K562 (cell line): Measurements from ENCODE around the gene IL17RA. TPM values are rescaled to one million over a fixed set of nuclear protein-coding genes. Genes with fewer than 3 reads are reported as not detected.

Source experiments
- ATAC-seq: fragments of 200-7000 bp; cut with Tn5 transposase; 3 replicates; pipeline ENCODE4 v1.9.1; 2020; ENCODE audit warnings: moderate library complexity
- BruUV-seq: library from RNA; stranded (reverse); fragments of 400-500 nt; replicated peaks from 2 replicates; lab custom pipeline; 2021; lab: Mats Ljungman, UMichigan
- CTCF ChIA-PET: fragments of 300-600 bp; formaldehyde crosslinking; extraction: SDS; loops from one replicate; lab custom pipeline; 2021; ENCODE audit warnings: low intra/inter-chr PET ratio; lab: Yijun Ruan, JAX
- POLR2A ChIA-PET: fragments of 300-600, 350-650 bp; sonication (Branson Sonifier 250); formaldehyde crosslinking; extraction: SDS; loops from one replicate; lab custom pipeline; 2021; ENCODE audit warnings: antibody characterized with exemption, inconsistent platforms; lab: Yijun Ruan, JAX
- DNase-seq, 4 experiments: peaks; one replicate each; pipeline versions ENCODE4 v3.0.0 to v3.0.0-alpha.2; 2011 to 2018; ENCODE audit warnings: low spot score in 3 of 4, mixed read lengths in 3 of 4; ENCODE audit errors: extremely low read depth in 1 of 4
- FAIRE-seq: peaks from 2 replicates; lab custom pipeline; 2011; peaks lifted over from hg19 to GRCh38; lab: Jason Lieb, UNC
- H2AFZ ChIP-seq: 2 replicates; pipeline ENCODE4 v1.6.0; 2011; ENCODE audit warnings: low read depth, low read length, control low read depth, inconsistent platforms
- H3K27ac ChIP-seq: fragments of 200-600 bp; 3 replicates; pipeline ENCODE4 v1.8.0; 2011; ENCODE audit warnings: low read depth, mild to moderate bottlenecking, control low read depth, inconsistent platforms, low read length, moderate library complexity, mixed read lengths; ENCODE audit errors: extremely low read depth
- H3K27me3 ChIP-seq, 2 experiments: fragments of 300-600 bp in 1 of 2; 2 replicates in 1 of 2; 3 replicates in 1 of 2; pipeline versions ENCODE4 v1.6.0 to v1.8.0; 2011; ENCODE audit warnings: inconsistent platforms in 2 of 2, low read length in 2 of 2, mild to moderate bottlenecking in 1 of 2, mixed read lengths in 1 of 2, moderate library complexity in 1 of 2; ENCODE audit not compliant: control insufficient read depth in 2 of 2, insufficient read depth in 2 of 2
- H3K36me3 ChIP-seq: fragments of 300-600 bp; 3 replicates; pipeline ENCODE4 v1.8.0; 2011; ENCODE audit warnings: mild to moderate bottlenecking, low read length, inconsistent platforms; ENCODE audit not compliant: control insufficient read depth, insufficient read depth
- H3K4me1 ChIP-seq, 2 experiments: fragments of 200-600 bp in 1 of 2; replicated peaks in 1 of 2; 2 replicates in 1 of 2; 3 replicates in 1 of 2; pipeline versions ENCODE4 v1.5.1 to v1.8.0; 2011; ENCODE audit warnings: inconsistent platforms in 2 of 2, low read length in 2 of 2, mild to moderate bottlenecking in 1 of 2, mixed read lengths in 1 of 2, moderate library complexity in 1 of 2; ENCODE audit not compliant: control insufficient read depth in 2 of 2, insufficient read depth in 2 of 2
- H3K4me2 ChIP-seq: 2 replicates; pipeline ENCODE4 v1.6.1; 2011; ENCODE audit warnings: low read length, control low read depth, inconsistent platforms, mixed read lengths; ENCODE audit not compliant: insufficient read depth
- H3K4me3 ChIP-seq: fragments of 200-600 bp; sonication (generic), shearing (Covaris generic); 2 replicates; pipeline ENCODE4 v1.5.1; 2016; ENCODE audit warnings: control low read depth, inconsistent platforms
- H3K79me2 ChIP-seq: fragments of 200-600 bp; 3 replicates; pipeline ENCODE4 v1.8.0; 2011; ENCODE audit warnings: low read length, inconsistent platforms; ENCODE audit not compliant: control insufficient read depth, insufficient read depth
- H3K9ac ChIP-seq, 2 experiments: 2 replicates each; pipeline versions ENCODE4 v1.6.0 to v1.6.1; 2011; ENCODE audit warnings: low read depth in 2 of 2, low read length in 2 of 2, control low read depth in 1 of 2, inconsistent platforms in 1 of 2, mild to moderate bottlenecking in 1 of 2, mixed read lengths in 1 of 2; ENCODE audit not compliant: insufficient read depth in 1 of 2
- H3K9me1 ChIP-seq: one replicate; pipeline ENCODE4 v1.6.0; 2011; ENCODE audit warnings: inconsistent platforms, mild to moderate bottlenecking, low read length, moderate library complexity; ENCODE audit not compliant: control insufficient read depth, insufficient read depth
- H3K9me3 ChIP-seq: replicated peaks from 2 replicates; pipeline ENCODE4 v1.5.1; 2011; ENCODE audit warnings: low read depth, low read length, inconsistent platforms; ENCODE audit not compliant: control insufficient read depth, insufficient read depth
- H4K20me1 ChIP-seq: replicated peaks from 2 replicates; pipeline ENCODE4 v1.6.1; 2011; ENCODE audit warnings: low read length, inconsistent platforms, mixed read lengths; ENCODE audit not compliant: control insufficient read depth, insufficient read depth
- ESRRA ChIP-seq: fragments of 450-650 bp; IDR thresholded peaks from 2 replicates; pipeline ENCODE4 v1.6.1; 2014; ENCODE audit warnings: low read depth, mild to moderate bottlenecking, moderate library complexity, borderline replicate concordance
- IFI16 ChIP-seq: fragments of 250-450 bp; sonication (Bioruptor Pico); IDR thresholded peaks from 2 replicates; pipeline ENCODE4 v2.1.2; 2022; ENCODE audit warnings: mild to moderate bottlenecking, inconsistent platforms
- KDM1A ChIP-seq, 2 experiments: fragments of 450-650 bp; IDR thresholded peaks; 2 replicates each; pipeline ENCODE4 v1.6.1; 2016; ENCODE audit warnings: mild to moderate bottlenecking in 2 of 2
- RBM25 ChIP-seq: fragments of 200-400 bp; formaldehyde crosslinking; IDR thresholded peaks from 2 replicates; pipeline ENCODE4 v1.6.1; 2018; ENCODE audit warnings: low read length, low read depth, moderate library complexity; ENCODE audit not compliant: severe bottlenecking
- ZSCAN32 ChIP-seq: fragments of 450-650 bp; formaldehyde crosslinking; IDR thresholded peaks from 2 replicates; pipeline ENCODE4 v1.4.0; 2020; ENCODE audit warnings: mild to moderate bottlenecking, moderate library complexity
- WGBS: fragments of 100-300 bp; shearing (Covaris generic); methylation state at CpG from one replicate; pipeline ENCODE4 v1.1.6; 2016; ENCODE audit warnings: low coverage, mixed read lengths; ENCODE audit not compliant: insufficient coverage; ENCODE audit errors: missing lambda C conversion rate; 5-methylcytosine and 5-hydroxymethylcytosine counted together
- in situ Hi-C: fragments of 300-500 bp; cut with MboI; formaldehyde crosslinking; loops from 4 replicates; pipeline ENCODE4 v1.15.0; 2018; ENCODE audit warnings: inconsistent platforms, mixed read lengths
- intact Hi-C: fragments of 100-400 bp; cut with micrococcal nuclease; formaldehyde crosslinking; loops from 2 replicates; pipeline ENCODE4 v1.14.2; 2022
- polyA plus RNA-seq, 8 experiments: library from polyadenylated mRNA; depleted of rRNA in 4 of 8; stranded (reverse) in 5 of 8; unstranded in 3 of 8; fragments of >200 nt; fragmentation: Nextera tagmentation in 2 of 8; fragmentation: Illumina TruSeq in 1 of 8; extraction: Ambion mirVana in 2 of 8; extraction: Trizol in 1 of 8; gene quantifications; 2 replicates each; pipeline versions ENCODE4 v1.2.1 to v1.2.3, GENCODE V29; 2011 to 2014; ENCODE audit warnings: inconsistent platforms in 1 of 8, missing spikeins in 1 of 8
- total RNA-seq, 7 experiments: library from RNA; depleted of rRNA in 6 of 7; stranded (reverse); fragments of >200 nt in 6 of 7; fragmentation: Illumina TruSeq in 2 of 7; extraction: Trizol in 2 of 7; gene quantifications; 2 replicates each; pipeline versions ENCODE4 v1.2.1 to v1.2.3, GENCODE V29; 2011 to 2021; ENCODE audit warnings: low replicate concordance in 1 of 7

IL17RA gene
- total and polyA plus RNA-seq, 9 of the 15 experiments (the other 6 are each of a cell fraction or from before 2014, with no cell fraction given): 0.17 to 11.8 (median 3.7) TPM

- H3K9me1 ChIP-seq: no peaks in the 10 kb centered on the region
- no peak for DNase-seq
- no peak overlapping the region for H3K27ac ChIP-seq
- no TSS peak for BruUV-seq
- intact Hi-C loops: no loop called here
- H3K4me2 ChIP-seq: no peak overlapping the region
- no peak overlapping the region for H2AFZ ChIP-seq
- no peak for FAIRE-seq
- CTCF ChIA-PET: no interaction called here
- H3K4me1 ChIP-seq: 0 out of 5 replicates have a peak, but pooled peaks cover 0 to 2% of the 10 kb centered on the region in 2 experiments
- H3K9ac ChIP-seq: no peak overlapping the region
- no peak overlapping the region for H3K4me3 ChIP-seq
- in situ Hi-C loops: no loop called here
- H3K79me2 ChIP-seq: peaks cover 45% of the 10 kb centered on the region
- peaks cover 5% of the 10 kb centered on the region for H4K20me1 ChIP-seq
- no peaks in the 10 kb centered on the region for H3K27me3 ChIP-seq
- H3K9me3 ChIP-seq: no peaks in the 10 kb centered on the region
- ATAC-seq: no peak
- TF ChIP-seq RBM25 (peak; percentile 61), IFI16 (no peak)
- peaks cover 38% of the 10 kb centered on the region; the same call in 2 of the 3 replicates for H3K36me3 ChIP-seq
- POLR2A ChIA-PET: interaction anchor here (2.5 kb wide), 1 partner anchor 14 kb away, joined by 7 read pairs; no protein-coding TSS in a partner anchor
Measured at GRCh38 chr22:17043521-17043920, 41.3 kb upstream of the IL17RA start.

- no peaks in the 10 kb centered on the region for H3K9me1 ChIP-seq
- FAIRE-seq (no peak), ATAC-seq (no peak), DNase-seq (no peak)
- H3K4me1 ChIP-seq: no peaks in the 10 kb centered on the region
- 84% methylated on average over 5 of the region's 5 CpGs for WGBS
- peaks cover 17% of the 10 kb centered on the region for H3K79me2 ChIP-seq
- H2AFZ ChIP-seq: no peak overlapping the region
- intact Hi-C loops (no loop called here), in situ Hi-C loops (no loop called here)
- H3K27me3 ChIP-seq: no peaks in the 10 kb centered on the region
- TF ChIP-seq RBM25 (peak; percentile 93), KDM1A (IDR thresholded peaks at IDR 0.05) (0 out of 4 replicates have a peak, but pooled peaks of 1 of the 2 experiments have one; percentile 10), ESRRA (peak; percentile 61; the same call in 1 of the 2 replicates), ZSCAN32 (no peak)
- peaks cover 5% of the 10 kb centered on the region for H4K20me1 ChIP-seq
- H3K9me3 ChIP-seq: no peaks in the 10 kb centered on the region
- no peak overlapping the region for H3K4me2 ChIP-seq
- ChIA-PET POLR2A (interaction anchor here (1.2 kb wide), 1 partner anchor 9 kb away, joined by 3 read pairs; no protein-coding TSS in a partner anchor), CTCF (no interaction called here)
- no peak overlapping the region for H3K27ac ChIP-seq
- no peak overlapping the region for H3K9ac ChIP-seq
- no peak overlapping the region for H3K4me3 ChIP-seq
- no TSS peak for BruUV-seq
- H3K36me3 ChIP-seq: peaks cover 67% of the 10 kb centered on the region; the same call in 2 of the 3 replicates
Measured at GRCh38 chr22:17046566-17047348, 38.0 kb upstream of the IL17RA start.
